Stimulated activated CD8-positive, alpha-beta memory T cell treated with anti-CD3 and anti-CD28 coated beads, Interleukin-2, amount 100 ng/mL, for 48 hours (primary cell): ENCODE measurements around the gene EHBP1.
"Not testable (repeated sequence)": the region's sequence is repeated elsewhere in the genome, so short reads cannot be mapped to it uniquely, and the experiment has no call there.

Experiments used
- DNase-seq, 2 donors: peaks; one replicate each; pipeline ENCODE4 v3.0.0-alpha.2; 2020; ENCODE audit warnings: low read depth in 2 of 2

The EHBP1 gene

DNA sequence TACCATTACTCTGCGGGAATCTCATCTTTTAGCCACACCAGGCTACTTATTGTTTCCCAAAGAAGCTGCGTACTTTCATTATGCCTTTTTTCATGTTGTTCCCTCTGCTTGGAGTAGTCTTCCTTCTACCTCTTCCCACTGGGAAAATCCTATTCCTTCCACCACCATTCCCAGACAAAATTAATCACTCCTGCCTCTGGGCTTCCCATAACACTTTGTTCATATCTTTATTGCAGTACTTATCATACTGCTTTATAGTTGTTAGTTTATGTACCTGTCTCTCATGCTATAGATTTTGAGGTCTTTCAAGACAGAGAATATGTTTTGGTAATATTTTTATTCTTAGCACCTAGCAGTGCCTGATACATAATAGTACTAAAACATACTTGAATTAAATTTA, 361.3 kb downstream of the EHBP1 start:
- no peak for DNase-seq

DNA sequence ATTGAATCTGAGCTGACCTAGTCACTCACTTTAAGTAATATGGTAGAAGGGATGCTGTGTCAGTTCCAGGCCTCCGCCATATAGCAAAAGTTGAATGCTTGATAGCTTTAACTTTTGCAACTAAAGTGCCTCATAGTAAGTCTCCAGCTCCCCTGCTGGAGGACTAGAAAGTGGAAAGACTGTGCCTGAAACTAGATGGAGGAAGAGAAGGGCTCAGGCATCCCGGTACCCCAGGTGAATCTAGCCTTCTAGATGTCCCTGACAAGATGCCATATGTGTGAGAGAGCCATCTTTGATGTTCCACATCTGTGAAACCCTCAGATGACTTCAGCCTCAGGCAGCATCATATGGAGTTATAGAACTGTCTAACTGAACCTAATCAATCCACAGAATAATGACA, 366.2 kb downstream of the EHBP1 start:
- DNase-seq: no peak

DNA sequence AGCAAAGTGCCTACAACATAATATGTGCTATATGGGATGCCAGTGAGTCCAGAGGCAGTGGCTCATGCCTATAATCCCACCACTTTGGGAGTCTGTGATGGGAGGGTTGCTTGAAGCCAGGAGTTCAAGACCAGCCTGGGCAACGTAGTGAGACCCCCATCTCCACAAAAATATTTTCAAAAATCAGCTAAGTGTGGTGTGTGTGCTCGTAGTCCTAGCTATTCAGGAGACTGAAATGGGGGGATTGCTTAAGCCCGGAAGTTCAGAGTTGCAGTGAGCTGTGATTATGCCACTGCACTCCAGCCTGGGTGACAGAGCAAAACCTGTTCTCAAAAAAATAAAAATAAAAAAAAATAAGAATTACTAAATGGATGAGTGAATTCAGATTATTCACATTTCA, 368.5 kb downstream of the EHBP1 start:
- no peak for DNase-seq

GRCh38 chr2:63074399-63074798, 368.9 kb downstream of the EHBP1 start:
- not testable (repeated sequence) for DNase-seq

GRCh38 chr2:63078852-63079606, 373.5 kb downstream of the EHBP1 start:
- DNase-seq: no peak

GRCh38 chr2:63081404-63081803, 375.9 kb downstream of the EHBP1 start:
- no peak for DNase-seq

- no peak for DNase-seq
These were observed 381.2 kb downstream of the EHBP1 start for GRCh38 chr2:63086687-63087086.

DNA sequence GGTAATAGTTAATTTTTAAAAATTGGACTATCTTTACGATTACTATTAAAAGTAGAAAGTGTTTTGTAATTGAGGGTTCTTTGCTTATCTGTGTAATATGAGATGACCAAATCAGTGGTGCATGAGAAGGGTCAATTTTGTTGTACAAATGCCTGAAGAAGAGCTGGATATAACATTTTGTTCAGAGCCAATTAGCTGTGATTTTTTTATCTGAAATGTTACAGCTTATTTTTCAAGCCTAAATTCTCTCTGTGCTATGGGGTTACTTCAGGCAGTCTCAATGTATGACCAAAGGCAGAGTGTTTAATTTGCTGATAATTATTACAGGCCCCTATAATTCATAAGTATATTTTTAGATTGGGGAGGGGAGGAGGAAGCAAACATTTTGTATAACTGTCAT, 386.9 kb downstream of the EHBP1 start:
- no peak for DNase-seq

- no peak for DNase-seq
These were observed 387.3 kb downstream of the EHBP1 start for GRCh38 chr2:63092857-63093256.

DNA sequence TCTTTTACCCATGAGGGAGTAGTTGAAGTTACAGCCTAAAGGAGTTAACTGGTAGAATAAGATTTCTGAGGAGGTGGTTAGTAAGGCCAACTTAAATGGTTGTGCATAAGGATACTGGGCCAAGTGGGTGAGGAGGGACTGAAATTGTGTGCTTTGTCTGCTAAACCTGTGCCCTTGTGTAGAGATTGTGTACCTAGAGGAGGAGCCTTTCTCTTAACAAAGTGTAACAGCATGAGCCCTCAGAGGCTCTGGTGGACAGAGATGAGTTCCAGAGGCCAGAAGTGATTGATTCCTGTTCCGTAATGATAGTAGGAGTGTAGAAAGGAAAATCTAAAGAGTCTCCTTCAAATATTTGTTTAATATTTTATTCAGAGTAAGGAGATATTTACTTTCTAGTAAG, 388.0 kb downstream of the EHBP1 start:
- DNase-seq: no peak
